ENCODE results near the gene CXCL6.

Gene CXCL6

DNA sequence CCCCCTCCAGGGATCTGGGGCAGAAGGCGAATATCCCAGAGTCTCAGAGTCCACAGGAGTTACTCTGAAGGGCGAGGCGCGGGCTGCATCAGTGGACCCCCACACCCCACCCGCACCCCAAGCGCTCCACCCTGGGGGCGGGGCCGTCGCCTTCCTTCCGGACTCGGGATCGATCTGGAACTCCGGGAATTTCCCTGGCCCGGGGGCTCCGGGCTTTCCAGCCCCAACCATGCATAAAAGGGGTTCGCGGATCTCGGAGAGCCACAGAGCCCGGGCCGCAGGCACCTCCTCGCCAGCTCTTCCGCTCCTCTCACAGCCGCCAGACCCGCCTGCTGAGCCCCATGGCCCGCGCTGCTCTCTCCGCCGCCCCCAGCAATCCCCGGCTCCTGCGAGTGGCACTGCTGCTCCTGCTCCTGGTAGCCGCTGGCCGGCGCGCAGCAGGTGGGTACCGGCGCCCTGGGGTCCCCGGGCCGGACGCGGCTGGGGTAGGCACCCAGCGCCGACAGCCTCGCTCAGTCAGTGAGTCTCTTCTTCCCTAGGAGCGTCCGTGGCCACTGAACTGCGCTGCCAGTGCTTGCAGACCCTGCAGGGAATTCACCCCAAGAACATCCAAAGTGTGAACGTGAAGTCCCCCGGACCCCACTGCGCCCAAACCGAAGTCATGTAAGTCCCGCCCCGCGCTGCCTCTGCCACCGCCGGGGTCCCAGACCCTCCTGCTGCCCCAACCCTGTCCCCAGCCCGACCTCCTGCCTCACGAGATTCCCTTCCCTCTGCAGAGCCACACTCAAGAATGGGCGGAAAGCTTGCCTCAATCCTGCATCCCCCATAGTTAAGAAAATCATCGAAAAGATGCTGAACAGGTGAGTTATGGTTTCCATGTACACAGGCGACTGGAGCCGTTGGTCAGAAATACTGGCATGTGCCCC, 32.9 kb downstream of the CXCL6 start, which contains the start of gene CXCL1:
TSS of gene CXCL1 (plus strand) at position 264 of the 926 bp plus-strand sequence. CDS start at position 342, 78 bp downstream.
- DNase-seq = peak; percentile 61

DNA sequence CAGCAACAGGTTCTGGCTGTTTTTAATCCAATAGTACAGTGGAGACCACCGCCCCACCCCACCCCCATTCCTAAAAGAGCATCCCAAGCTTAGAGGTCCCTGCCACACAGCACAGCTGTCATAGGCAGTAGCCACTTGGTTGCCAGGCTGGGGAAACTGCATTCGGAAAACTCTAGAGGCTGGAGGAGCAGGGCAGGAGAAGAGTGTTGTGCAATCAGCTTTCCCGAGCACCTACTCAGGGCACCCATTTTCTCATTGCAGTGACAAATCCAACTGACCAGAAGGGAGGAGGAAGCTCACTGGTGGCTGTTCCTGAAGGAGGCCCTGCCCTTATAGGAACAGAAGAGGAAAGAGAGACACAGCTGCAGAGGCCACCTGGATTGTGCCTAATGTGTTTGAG, 33.8 kb downstream of the CXCL6 start:
- peak; percentile 25 for DNase-seq

GRCh38 chr4:73870768-73871167, 34.3 kb downstream of the CXCL6 start:
- no peak for DNase-seq

DNA sequence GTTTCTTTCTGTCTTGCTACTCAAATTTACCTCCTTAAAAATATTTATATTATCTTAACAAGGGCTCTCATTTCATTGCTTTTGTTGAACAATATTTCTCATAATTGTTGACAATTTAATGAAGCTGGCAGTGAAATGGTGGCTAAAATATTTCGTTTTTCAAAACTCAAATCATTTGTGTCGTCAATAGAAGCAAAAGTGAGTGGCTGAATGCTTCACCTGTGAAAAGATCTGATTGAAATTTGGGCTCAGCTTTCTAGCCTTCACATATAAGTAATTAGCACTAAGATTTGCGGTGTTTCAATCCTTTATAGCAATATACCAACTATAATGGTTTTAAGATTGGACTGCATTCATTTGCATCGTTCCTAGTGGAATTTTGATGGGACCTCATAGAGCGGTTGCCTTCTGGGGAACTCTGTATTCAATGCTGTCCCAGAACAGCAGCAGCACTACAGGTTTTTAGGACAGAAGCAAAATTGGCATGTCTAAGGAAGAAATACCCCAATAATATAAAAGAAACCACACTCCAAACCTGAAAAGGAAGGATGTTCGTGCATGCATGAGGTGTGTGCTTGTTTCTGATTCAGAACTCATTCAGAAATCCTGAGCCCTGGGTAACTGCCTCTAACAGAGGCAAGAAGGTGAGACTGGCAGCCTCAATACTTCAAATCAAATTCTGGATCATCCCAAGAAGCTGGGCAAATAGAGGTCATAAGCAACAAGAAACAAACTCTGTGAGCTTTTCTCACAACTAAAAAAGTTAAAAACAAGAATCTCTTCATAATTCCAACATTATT, 35.2 kb downstream of the CXCL6 start:
- DNase-seq = no peak

DNA sequence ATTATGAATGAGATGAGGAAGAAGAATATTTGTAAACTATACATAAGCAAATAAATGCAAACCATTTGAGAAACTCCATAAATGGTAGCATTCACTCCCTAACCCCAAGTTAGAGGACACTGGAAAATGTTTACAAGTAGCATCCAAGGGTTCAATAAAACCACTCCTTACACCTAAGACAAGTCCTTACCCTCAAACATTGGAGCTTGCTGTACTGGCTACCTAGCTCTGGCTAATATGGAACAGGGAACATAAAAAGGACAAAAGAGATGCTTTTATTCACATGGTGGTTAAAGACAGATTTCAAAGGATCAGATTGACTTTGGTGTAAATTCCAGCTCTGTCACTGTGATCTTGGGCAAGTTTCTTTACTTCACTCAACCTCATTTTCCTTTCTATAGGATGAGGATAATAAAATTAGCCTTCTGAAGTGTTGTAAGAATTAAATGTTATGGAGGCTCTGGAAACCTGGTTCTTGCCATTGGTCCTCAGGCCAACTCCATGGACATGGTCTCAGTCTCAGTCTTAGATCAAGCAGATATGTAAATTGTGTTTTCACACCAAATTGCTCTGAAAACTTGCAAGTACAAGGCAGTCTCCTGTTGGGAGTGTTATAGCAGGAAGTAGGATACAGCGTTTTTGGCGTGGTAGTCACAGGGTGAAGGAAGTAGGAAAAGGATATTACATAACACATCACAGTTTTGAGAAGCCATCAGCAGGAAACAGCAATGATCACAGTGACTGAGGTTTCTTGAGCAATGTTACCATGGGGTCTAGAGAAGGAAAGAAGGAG, 36.0 kb downstream of the CXCL6 start:
- DNase-seq = no peak

GRCh38 chr4:73874386-73874785, 37.9 kb downstream of the CXCL6 start:
- no peak for DNase-seq

- no peak for DNase-seq
Measured at GRCh38 chr4:73875401-73875800, 38.9 kb downstream of the CXCL6 start.

- DNase-seq = peak; percentile 68
Measured at GRCh38 chr4:73883306-73883705, 46.8 kb downstream of the CXCL6 start.

DNA sequence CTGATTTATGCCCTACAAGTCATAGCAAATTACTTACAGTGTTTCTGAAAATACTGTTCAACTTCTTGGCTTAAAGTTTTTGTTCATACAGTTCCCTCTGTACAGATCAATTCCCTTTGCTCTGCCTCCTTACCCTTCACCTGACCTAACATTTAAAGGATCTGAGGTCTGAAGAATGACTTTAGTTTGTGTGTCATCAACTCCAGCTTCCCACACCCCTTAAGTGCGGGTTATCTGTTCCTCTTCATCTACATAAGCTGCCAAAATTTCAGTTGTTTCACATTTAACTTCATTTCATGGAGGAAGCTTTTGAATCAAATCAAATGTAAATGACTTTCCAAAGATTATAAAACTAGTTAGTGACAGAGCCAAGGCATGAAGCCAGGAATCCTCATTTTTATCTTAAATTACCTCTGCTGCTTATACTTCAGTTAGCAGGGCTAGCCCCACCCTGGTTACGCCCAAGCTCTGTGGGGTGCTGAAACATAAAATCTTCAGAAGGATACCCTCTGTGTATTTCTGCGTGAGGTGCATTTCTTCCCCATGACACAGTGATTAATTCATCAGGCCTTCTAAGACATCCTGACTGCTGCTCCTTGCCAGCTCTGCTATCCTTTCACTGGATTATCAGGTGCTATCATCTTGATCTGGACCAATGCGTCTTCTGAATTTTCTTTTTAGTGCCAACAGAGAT, 49.2 kb downstream of the CXCL6 start:
- DNase-seq = peak; percentile 44

Data from EL (cell line).